GM18858 (cell line): ENCODE results near the gene GPR3.
"Not testable (repeated sequence)": the region's sequence is repeated elsewhere in the genome, so short reads cannot be mapped to it uniquely, and the experiment has no call there.

Experiments used
- ATAC-seq: cut with Tn5 transposase; IDR thresholded peaks from one replicate; pipeline ENCODE4 v1.9.1; 2021; ENCODE audit not compliant: unreplicated experiment

The GPR3 gene

GRCh38 chr1:27418326-27419185 lies 26.1 kb downstream of the GPR3 start:
- ATAC-seq = peak; percentile 63

GRCh38 chr1:27423709-27424108 lies 31.3 kb downstream of the GPR3 start:
- ATAC-seq = no peak

GRCh38 chr1:27427329-27427728 lies 34.9 kb downstream of the GPR3 start:
- ATAC-seq = no peak

DNA sequence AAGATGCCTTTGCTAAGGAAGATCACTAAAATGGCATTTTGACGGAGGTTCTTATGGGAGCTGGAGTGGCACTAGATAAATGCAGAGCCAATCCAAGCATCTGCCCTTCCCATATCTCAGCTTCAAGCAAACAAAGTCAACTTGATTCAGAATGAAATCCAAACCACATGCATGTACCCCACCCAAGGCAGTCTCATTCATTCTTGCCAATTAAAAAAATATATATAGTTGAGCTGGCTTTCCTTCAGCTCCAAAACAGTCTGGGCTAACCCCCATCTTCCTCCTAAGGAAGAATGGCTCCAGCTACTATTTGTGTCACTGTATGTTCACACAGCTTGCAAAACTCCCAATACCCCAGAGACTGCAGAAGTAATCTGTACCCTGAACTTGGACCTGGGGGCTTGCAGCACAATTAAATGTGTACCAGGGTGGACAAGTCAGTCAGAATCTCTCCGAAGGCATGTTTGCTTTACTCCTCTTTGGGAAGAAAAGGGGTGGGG lies 35.4 kb downstream of the GPR3 start:
- no peak for ATAC-seq

- no peak for ATAC-seq
Observed at GRCh38 chr1:27428316-27429028, 36.0 kb downstream of the GPR3 start.

- ATAC-seq = no peak
Observed at GRCh38 chr1:27429029-27429425, 36.6 kb downstream of the GPR3 start.

DNA sequence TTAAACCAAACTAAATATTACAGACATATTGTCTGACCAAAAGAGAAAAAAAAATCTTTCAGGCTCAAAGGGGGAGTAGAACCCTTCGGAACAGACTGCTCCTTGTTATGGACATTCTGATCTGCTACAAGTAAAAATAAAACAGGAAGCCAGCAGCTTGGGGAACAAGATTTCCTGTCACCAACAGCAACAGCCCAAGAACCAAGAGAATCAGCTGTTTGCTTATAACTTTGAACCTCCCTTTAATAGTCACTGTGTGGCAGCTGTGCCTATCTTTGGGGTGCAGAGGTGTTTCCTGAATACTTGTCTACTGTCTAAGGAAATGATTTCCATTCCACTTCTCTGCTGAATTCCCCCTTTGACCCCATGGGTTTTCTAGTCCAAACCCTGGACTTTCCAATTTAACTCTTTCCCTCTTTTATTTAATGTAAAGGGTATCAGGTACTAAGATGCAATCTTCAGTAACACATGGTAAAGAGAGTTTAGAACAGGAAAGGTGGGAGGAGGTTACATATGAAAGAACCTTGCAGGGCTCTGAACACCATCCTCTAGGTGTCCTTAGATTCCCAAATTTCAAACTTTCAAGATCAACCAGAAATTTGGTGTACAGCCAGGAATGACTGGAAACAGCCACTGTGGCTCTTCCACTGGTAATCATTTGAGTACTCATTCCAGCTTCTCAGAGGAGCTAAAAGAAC lies 38.6 kb downstream of the GPR3 start:
- no peak for ATAC-seq

DNA sequence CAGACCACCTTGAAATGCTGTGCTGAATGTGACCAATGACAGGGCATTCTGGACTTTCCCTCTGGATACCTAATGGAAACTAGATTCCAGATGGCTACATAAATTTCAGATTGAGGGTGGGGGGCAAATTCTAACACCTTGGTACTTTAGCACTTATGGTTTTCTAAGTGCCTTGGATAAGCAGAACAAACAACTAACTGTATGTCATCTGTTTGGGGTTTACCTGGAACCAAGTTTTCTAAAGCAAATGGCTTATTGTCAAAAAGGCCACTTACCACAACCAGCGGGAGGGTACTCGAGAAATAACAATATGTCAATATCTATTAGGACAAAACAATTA lies 39.1 kb downstream of the GPR3 start:
- ATAC-seq = no peak

DNA sequence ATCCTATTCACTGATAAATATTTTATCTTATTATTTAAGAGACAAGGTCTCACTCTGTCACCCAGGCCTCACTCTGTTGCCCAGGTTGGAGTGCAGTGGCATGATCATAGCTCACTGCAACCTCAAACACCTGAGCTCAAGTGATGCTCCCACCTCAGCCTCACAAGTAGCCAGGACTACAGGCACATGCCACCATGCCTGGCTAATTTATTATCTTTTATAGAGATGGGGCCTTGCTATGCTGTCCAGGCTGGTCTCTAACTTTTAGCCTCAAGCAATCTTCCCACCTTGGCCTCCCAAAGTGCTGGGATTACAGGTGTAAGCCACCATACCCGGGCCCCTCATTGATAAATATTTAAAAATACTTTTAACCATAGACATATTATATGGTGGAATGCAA lies 40.3 kb downstream of the GPR3 start:
- not testable (repeated sequence) for ATAC-seq

DNA sequence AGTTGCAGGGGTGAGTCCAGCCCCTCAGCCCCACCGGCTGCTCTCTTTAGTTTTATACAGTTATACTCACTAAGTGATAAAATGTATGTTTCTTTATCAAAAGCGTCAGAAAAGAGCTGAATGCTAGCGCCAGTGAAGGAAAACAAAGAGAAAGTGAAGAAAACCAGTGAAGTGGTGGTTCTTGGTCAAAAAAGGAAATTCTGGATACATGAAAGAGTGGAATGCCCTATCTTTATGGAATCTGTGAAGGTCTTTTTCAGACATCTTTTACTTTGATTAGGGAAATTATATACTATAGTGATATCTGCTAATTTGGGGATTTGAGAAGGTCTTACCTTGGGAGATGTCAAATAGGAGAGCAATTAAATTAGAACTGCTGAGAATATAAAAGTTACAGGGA lies 41.3 kb downstream of the GPR3 start:
- ATAC-seq = no peak

DNA sequence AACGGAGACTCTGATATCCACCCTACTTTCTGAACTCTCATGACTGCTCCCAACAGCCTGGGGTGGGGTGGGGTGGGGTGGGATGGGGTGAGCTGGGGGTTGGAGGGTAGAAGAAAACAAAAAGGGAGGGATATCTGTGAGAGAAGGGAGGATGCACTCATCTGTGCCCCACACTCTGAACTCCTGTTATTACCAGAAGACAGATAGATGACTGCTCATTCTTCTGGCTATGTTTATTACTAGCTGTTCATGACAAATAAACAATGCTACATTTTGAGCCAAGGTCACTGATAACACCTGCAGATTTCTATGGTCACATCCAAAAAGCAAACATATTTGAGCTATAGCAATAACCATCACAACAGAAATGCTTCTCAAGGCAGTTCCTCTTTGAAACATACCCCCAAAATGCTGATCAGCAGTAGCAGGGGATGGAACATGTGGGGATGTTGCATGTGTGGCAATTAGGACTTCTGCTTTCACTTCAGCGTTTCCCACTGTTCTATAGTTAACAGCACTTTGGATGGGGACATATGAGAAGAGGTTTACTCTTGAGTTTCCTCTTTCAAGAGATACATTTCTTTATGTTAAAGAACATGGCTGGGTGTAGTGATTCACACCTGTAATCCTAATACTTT lies 43.3 kb downstream of the GPR3 start:
- no peak for ATAC-seq

- no peak for ATAC-seq
Observed at GRCh38 chr1:27436204-27437159, 44.1 kb downstream of the GPR3 start.

GRCh38 chr1:27438621-27439061 lies 46.2 kb downstream of the GPR3 start:
- no peak for ATAC-seq

DNA sequence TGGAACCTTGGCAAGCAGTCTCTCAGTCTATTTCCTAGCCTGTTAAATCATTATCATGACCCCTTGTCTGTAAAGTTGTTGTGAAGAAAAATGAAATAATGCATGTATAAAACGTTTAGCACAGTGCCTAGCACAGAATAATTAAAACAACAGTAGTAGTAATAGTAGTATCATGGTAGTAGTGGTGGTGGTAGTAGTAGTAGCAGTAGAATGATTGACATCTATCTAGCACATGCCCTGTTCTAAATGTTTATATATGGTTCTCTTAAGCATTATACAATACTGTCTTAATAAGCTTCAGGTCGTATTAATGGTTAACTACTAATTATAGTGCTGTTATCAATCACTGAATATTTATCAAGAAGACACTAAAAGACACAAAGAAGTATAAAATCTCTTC lies 46.7 kb downstream of the GPR3 start:
- no peak for ATAC-seq

DNA sequence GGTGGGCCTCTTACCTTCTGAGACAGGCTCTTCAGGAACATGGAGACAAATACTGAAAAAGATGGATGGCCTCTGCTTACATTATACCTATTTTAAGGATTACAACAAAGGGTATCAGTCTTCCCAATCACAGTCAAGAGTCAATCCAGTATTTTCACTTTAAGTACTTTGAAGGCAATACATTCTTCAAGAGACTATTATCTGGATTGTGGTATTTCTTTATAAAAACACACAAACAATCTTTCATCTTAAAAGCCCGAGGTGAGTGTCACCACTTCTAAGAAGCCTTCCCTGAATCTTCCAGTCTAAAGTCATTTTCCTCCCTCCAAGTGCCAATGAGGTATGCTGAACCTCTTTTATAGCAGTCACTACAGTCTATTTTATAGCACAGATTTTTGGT lies 52.2 kb downstream of the GPR3 start:
- no peak for ATAC-seq
